ENCODE results near the gene PCDH8.

Gene PCDH8

GRCh38 chr13:52849291-52850071, 1.0 kb upstream of the PCDH8 start:
- H3K4me3 ChIP-seq (ENCODE audit: low read depth in 1 of 2, low read length in 2 of 2), result no peak overlapping the region
- H3K27me3 ChIP-seq (ENCODE audit: low read depth, low read length), result peaks cover 46% of the 10 kb centered on the region
- H3K4me1 ChIP-seq (ENCODE audit: control insufficient read depth in 1 of 2, insufficient read depth in 2 of 2, low read length in 2 of 2), result peaks cover 0 to 60% of the 10 kb centered on the region in 2 donors

DNA sequence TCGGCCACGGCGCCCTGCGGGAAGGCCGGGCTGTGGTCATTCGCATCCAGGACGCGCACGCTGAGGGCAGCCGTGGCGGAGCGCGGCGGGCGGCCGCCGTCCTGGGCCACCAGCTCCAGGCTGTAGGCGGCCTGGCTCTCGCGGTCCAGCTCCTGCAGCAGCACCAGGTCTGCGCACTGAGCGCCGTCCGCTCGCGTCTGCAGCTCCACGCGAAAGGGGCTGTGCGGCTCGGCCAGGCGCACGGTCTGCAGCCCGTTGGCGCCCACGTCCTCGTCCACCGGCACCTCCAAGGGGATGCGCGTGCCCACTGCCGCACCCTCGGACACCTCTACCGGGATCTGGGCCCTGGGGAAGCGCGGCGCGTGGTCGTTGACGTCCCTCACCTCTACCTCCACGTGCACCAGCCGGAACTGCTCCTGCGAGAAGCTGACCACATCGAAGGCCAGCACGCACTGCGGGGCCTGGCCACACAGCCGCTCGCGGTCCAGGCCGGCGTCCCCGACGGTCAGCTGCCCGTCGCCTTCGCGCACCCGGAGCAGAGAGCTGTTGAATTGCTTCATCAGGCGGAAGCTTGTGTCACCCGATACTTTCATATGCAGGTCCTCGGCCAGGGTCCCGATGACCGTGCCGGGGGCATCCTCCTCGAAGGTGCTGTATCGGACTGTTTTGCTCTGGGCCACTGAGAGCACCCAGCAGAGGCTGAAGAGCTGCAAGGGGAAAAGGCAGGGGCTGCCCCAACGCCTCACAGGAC, 583 bp downstream of the PCDH8 start:
- Histone ChIP-seq H3K36me3 (ENCODE audit: control insufficient read depth in 1 of 2, insufficient read depth in 2 of 2, low read length in 2 of 2) (no peaks in the 10 kb centered on the region), H3K27me3 (ENCODE audit: low read depth, low read length) (peaks cover 56% of the 10 kb centered on the region), H3K27ac (ENCODE audit: low read length) (no peak overlapping the region), H3K4me1 (ENCODE audit: control insufficient read depth in 1 of 2, insufficient read depth in 2 of 2, low read length in 2 of 2) (peaks cover 0 to 60% of the 10 kb centered on the region in 2 donors), H3K4me3 (ENCODE audit: low read depth in 1 of 2, low read length in 2 of 2) (peak overlapping the region in 1 of 2 donors; percentile 57), H3K9me3 (ENCODE audit: control insufficient read depth in 1 of 2, low read length in 2 of 2) (peaks cover 0 to 3% of the 10 kb centered on the region in 2 donors)

More at GRCh38 chr13:52849291-52850071, 1.0 kb upstream of the PCDH8 start:
- Histone ChIP-seq H3K9me3 (ENCODE audit: control insufficient read depth in 1 of 2, low read length in 2 of 2) (peaks cover 0 to 3% of the 10 kb centered on the region in 2 donors), H3K27ac (ENCODE audit: low read length) (no peak overlapping the region), H3K36me3 (ENCODE audit: control insufficient read depth in 1 of 2, insufficient read depth in 2 of 2, low read length in 2 of 2) (no peaks in the 10 kb centered on the region)

DNA sequence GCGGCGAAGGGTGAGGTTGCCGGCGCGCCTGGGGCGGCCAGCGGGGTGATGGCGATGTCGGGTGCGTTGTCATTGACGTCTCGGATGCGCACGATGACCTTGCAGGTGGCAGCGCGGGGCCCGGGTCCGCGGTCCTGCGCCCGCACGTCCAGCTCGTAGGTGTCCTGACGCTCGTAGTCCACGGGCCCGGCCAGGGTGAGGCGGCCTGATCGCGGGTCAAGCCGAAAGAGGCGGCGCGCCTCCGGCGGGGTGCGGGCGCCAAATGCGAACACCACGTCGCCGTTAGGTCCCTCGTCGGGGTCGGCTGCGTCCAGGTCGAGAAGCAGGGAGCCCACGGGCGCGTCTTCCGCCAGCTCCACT, 1.1 kb downstream of the PCDH8 start:
- H3K36me3 ChIP-seq (ENCODE audit: control insufficient read depth in 1 of 2, insufficient read depth in 2 of 2, low read length in 2 of 2), result no peaks in the 10 kb centered on the region
- peaks cover 0 to 60% of the 10 kb centered on the region in 2 donors for H3K4me1 ChIP-seq (ENCODE audit: control insufficient read depth in 1 of 2, insufficient read depth in 2 of 2, low read length in 2 of 2)
- no peak overlapping the region for H3K27ac ChIP-seq (ENCODE audit: low read length)
- peaks cover 0 to 3% of the 10 kb centered on the region in 2 donors for H3K9me3 ChIP-seq (ENCODE audit: control insufficient read depth in 1 of 2, low read length in 2 of 2)
- H3K27me3 ChIP-seq (ENCODE audit: low read depth, low read length), result peaks cover 56% of the 10 kb centered on the region
- H3K4me3 ChIP-seq (ENCODE audit: low read depth in 1 of 2, low read length in 2 of 2), result peak overlapping the region in 1 of 2 donors; percentile 57

DNA sequence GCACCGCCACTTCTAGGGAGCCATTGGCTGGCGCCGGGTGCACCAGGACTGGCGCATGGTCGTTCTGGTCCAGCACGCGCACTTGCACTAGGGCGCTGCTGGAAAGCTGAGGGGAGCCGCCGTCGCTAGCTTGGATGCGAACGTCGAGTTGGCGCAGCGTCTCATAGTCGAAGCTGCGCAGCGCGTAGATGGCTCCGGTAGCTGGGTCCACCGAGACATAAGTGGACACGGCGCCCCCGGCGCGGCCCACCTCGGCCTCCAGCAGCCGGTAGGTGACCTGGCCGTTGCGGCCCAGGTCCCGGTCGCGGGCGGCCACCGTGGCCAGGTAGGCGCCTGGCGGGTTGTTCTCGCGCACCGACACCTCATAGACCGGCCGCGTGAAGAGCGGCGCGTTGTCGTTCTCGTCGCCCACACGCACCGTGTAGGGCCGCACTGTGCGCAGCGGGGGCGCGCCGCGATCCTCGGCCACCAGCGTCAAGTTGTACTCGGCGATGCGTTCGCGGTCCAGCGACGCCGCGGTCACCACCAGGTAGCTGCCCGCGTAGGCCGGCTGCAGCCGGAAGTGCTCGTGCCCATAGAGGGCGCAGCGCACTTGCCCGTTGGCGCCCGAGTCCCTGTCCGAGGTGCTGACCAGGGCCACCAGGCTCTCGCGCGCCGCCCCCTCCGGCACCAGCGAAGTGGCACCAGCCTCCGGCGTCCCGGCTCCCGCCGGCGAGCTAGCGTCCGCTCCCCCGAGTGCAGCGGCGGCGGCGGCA, 1.7 kb downstream of the PCDH8 start:
- Histone ChIP-seq H3K27ac (ENCODE audit: low read length) (no peak overlapping the region), H3K9me3 (ENCODE audit: control insufficient read depth in 1 of 2, low read length in 2 of 2) (peaks cover 0 to 3% of the 10 kb centered on the region in 2 donors), H3K27me3 (ENCODE audit: low read depth, low read length) (peaks cover 56% of the 10 kb centered on the region), H3K4me1 (ENCODE audit: control insufficient read depth in 1 of 2, insufficient read depth in 2 of 2, low read length in 2 of 2) (peaks cover 0 to 55% of the 10 kb centered on the region in 2 donors), H3K36me3 (ENCODE audit: control insufficient read depth in 1 of 2, insufficient read depth in 2 of 2, low read length in 2 of 2) (no peaks in the 10 kb centered on the region), H3K4me3 (ENCODE audit: low read depth in 1 of 2, low read length in 2 of 2) (peak overlapping the region in 1 of 2 donors; percentile 57)

DNA sequence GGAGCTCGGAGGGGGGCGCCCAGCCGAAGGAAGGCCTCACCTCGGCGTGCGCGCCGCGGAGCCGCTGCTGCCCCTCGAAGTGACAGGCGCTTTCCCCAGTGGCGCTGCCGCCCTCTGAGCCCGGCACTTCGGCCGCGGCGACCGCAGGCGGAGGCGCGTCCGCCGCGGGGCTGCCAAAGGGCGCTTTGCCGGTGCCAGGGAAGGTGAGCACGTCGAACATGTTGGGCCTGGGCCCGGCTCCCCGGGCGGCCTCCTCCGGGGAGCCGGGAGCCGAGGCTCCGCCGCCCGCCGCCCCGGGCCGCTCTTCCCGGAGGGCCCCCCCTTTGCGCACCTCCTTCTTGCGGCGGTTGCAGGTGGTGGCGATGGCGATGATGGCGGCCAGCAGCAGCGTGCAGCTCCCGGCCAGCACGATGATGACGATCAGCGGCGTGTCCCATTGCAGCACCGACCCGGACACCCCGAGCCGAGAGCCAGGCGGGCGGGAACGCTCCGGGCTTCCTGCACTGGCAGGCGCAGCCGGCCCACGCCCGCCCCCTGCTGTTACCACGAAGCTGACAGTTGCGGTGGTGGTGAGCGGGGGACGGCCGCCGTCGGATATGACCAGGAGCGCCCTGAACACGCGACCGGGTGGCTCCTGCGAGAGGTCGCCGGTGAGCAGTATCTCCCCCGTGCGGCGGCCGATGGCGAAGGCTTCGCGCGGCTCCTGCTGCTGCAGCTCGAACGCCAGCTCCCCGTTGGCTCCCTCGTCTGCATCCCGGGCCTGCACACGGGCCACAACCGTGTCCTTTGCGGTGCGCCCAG, 2.5 kb downstream of the PCDH8 start:
- peak overlapping the region in 1 of 2 donors; percentile 57 for H3K4me3 ChIP-seq (ENCODE audit: low read depth in 1 of 2, low read length in 2 of 2)
- peaks cover 0 to 3% of the 10 kb centered on the region in 2 donors for H3K9me3 ChIP-seq (ENCODE audit: control insufficient read depth in 1 of 2, low read length in 2 of 2)
- peaks cover 0 to 48% of the 10 kb centered on the region in 2 donors for H3K4me1 ChIP-seq (ENCODE audit: control insufficient read depth in 1 of 2, insufficient read depth in 2 of 2, low read length in 2 of 2)
- H3K27me3 ChIP-seq (ENCODE audit: low read depth, low read length), result peaks cover 56% of the 10 kb centered on the region
- no peaks in the 10 kb centered on the region for H3K36me3 ChIP-seq (ENCODE audit: control insufficient read depth in 1 of 2, insufficient read depth in 2 of 2, low read length in 2 of 2)
- no peak overlapping the region for H3K27ac ChIP-seq (ENCODE audit: low read length)

DNA sequence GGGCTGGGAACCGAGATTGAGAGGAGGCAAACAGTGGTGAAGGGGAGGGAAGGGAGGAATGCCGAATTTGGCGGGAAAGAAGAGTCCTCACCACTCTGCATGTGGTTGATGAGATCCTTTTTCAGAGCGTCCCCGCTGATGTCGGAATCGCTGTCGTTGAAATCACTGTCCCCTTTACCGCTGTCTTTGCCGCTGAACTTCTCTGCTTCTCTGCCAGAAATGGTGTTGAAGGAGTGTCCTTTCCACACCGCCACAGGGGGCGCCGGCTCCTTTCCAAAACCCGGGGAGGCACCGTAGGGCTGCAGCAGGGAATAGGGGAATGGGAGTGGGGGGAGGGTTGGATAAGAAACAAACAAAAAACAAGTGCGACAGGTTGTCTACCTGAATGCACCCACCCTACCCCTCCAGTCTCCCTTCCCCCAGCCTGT, 3.1 kb downstream of the PCDH8 start:
- Histone ChIP-seq H3K4me1 (ENCODE audit: control insufficient read depth in 1 of 2, insufficient read depth in 2 of 2, low read length in 2 of 2) (peaks cover 0 to 44% of the 10 kb centered on the region in 2 donors), H3K4me3 (ENCODE audit: low read depth in 1 of 2, low read length in 2 of 2) (peak overlapping the region in 1 of 2 donors; percentile 57)

DNA sequence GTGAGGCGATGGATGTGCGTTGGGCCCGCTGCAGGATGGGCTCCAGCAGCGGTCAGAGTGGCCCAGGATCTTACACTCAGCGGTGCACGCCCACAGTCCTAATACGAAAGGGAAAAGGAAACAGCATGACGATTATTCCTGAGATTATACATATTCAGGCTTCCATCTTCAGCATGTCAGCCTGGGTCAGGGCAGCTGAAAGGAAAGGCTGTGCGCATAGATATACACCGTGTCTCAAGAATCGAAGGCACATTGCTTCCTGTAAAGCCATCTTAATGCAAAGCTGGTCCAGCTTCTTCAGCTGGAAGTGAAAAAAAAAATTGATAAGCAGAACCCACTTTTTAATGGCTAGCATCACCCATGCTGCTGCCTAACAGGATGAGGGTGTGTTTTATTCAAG, 3.6 kb downstream of the PCDH8 start:
- Histone ChIP-seq H3K27ac (ENCODE audit: low read length) (no peak overlapping the region), H3K9me3 (ENCODE audit: control insufficient read depth in 1 of 2, low read length in 2 of 2) (peaks cover 0 to 3% of the 10 kb centered on the region in 2 donors), H3K4me3 (ENCODE audit: low read depth in 1 of 2, low read length in 2 of 2) (no peak overlapping the region), H3K36me3 (ENCODE audit: control insufficient read depth in 1 of 2, insufficient read depth in 2 of 2, low read length in 2 of 2) (no peaks in the 10 kb centered on the region), H3K4me1 (ENCODE audit: control insufficient read depth in 1 of 2, insufficient read depth in 2 of 2, low read length in 2 of 2) (peaks cover 0 to 39% of the 10 kb centered on the region in 2 donors), H3K27me3 (ENCODE audit: low read depth, low read length) (peaks cover 51% of the 10 kb centered on the region)

More for the DNA sequence above, 3.1 kb downstream of the PCDH8 start:
- Histone ChIP-seq H3K9me3 (ENCODE audit: control insufficient read depth in 1 of 2, low read length in 2 of 2) (peaks cover 0 to 3% of the 10 kb centered on the region in 2 donors), H3K27ac (ENCODE audit: low read length) (no peak overlapping the region), H3K27me3 (ENCODE audit: low read depth, low read length) (peaks cover 56% of the 10 kb centered on the region), H3K36me3 (ENCODE audit: control insufficient read depth in 1 of 2, insufficient read depth in 2 of 2, low read length in 2 of 2) (no peaks in the 10 kb centered on the region)

DNA sequence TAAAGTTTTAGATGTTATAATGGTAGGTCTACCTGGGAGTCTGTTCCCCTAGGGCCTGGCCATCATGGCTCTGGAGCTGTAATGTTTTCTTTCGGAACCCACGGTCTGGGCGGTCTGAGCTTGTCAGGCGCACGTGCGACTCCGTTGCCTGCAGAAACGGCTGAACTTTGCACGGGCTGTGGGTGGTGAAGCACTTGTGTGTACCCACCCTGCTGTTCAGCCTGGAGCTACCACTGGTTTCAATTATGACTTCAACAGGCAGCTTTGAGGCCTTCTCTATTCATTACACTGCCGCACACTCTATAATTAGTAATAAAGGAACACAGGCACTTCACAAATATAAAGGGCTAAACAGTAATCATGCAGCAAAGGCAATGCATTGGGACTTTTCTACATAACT, 6.0 kb downstream of the PCDH8 start:
- no peak overlapping the region for H3K4me3 ChIP-seq (ENCODE audit: low read depth in 1 of 2, low read length in 2 of 2)
- H3K27me3 ChIP-seq (ENCODE audit: low read depth, low read length), result peaks cover 28% of the 10 kb centered on the region
- H3K4me1 ChIP-seq (ENCODE audit: control insufficient read depth in 1 of 2, insufficient read depth in 2 of 2, low read length in 2 of 2), result peaks cover 0 to 20% of the 10 kb centered on the region in 2 donors
- no peaks in the 10 kb centered on the region for H3K36me3 ChIP-seq (ENCODE audit: control insufficient read depth in 1 of 2, insufficient read depth in 2 of 2, low read length in 2 of 2)
- peaks cover 0 to 2% of the 10 kb centered on the region in 2 donors for H3K9me3 ChIP-seq (ENCODE audit: control insufficient read depth in 1 of 2, low read length in 2 of 2)
- no peak overlapping the region for H3K27ac ChIP-seq (ENCODE audit: low read length)

DNA sequence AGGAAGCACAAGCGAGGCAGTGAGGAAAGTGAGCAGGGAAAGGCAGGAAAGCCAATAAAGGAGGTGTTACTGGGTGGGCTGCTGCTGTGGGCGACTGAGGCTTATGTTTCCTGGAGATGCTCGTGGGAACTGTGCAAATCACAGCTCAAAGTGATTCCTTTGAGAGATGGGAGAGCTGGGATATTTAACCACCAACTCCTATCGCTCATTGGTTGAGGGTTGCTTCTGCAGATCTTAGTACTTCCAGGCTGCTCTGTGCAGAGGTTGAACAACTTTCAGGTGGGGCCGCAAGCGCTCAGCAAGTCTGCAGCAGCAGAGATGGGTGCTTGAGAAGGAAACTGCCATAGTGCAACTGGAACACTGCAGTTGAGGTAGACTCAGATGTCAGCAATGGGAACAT, 8.4 kb downstream of the PCDH8 start:
- no peaks in the 10 kb centered on the region for H3K4me1 ChIP-seq (ENCODE audit: control insufficient read depth in 1 of 2, insufficient read depth in 2 of 2, low read length in 2 of 2)
- H3K4me3 ChIP-seq (ENCODE audit: low read depth in 1 of 2, low read length in 2 of 2), result no peak overlapping the region
- H3K9me3 ChIP-seq (ENCODE audit: control insufficient read depth in 1 of 2, low read length in 2 of 2), result no peaks in the 10 kb centered on the region
- H3K36me3 ChIP-seq (ENCODE audit: control insufficient read depth in 1 of 2, insufficient read depth in 2 of 2, low read length in 2 of 2), result no peaks in the 10 kb centered on the region
- peaks cover 16% of the 10 kb centered on the region for H3K27me3 ChIP-seq (ENCODE audit: low read depth, low read length)
- no peak overlapping the region for H3K27ac ChIP-seq (ENCODE audit: low read length)

DNA sequence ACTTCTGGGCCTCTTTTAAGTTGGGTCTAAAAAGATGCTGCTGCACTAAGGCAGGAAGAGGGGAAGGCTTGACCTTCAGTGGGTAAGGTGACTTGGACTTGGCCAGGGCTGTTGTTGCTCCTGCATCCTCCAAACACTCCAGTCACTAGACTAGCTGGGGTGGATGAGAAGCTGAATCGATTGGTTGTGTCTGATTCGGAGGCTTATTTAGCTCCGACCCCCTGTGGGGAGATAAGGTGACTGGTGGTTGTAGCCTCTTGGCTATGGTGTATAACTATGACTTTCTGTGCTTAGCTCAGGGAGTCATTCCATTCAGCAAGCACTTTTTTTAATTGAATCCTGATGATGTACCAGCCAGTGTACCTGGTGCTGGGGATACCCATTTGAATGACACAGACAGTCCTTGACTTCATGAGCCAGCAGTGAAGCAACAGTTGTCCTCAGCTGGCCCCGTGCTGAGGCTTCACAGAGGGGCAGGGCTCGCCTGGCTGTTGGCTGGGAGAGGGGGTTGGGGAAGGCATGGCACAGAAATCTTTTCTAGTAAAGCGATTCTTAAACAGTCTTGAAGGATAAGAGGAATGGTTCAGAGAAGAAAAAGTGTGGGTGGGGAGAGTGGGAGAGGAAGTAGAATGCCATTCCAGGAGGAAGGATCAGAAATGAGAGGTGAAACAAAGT, 9.9 kb downstream of the PCDH8 start:
- Histone ChIP-seq H3K4me1 (ENCODE audit: control insufficient read depth in 1 of 2, insufficient read depth in 2 of 2, low read length in 2 of 2) (no peaks in the 10 kb centered on the region), H3K9me3 (ENCODE audit: control insufficient read depth in 1 of 2, low read length in 2 of 2) (no peaks in the 10 kb centered on the region), H3K36me3 (ENCODE audit: control insufficient read depth in 1 of 2, insufficient read depth in 2 of 2, low read length in 2 of 2) (no peaks in the 10 kb centered on the region), H3K27me3 (ENCODE audit: low read depth, low read length) (peaks cover 4% of the 10 kb centered on the region), H3K4me3 (ENCODE audit: low read depth in 1 of 2, low read length in 2 of 2) (no peak overlapping the region), H3K27ac (ENCODE audit: low read length) (no peak overlapping the region)

All from muscle layer of duodenum (tissue), 2 donors.